Measurements from ENCODE around the gene IKZF4.

DNA sequence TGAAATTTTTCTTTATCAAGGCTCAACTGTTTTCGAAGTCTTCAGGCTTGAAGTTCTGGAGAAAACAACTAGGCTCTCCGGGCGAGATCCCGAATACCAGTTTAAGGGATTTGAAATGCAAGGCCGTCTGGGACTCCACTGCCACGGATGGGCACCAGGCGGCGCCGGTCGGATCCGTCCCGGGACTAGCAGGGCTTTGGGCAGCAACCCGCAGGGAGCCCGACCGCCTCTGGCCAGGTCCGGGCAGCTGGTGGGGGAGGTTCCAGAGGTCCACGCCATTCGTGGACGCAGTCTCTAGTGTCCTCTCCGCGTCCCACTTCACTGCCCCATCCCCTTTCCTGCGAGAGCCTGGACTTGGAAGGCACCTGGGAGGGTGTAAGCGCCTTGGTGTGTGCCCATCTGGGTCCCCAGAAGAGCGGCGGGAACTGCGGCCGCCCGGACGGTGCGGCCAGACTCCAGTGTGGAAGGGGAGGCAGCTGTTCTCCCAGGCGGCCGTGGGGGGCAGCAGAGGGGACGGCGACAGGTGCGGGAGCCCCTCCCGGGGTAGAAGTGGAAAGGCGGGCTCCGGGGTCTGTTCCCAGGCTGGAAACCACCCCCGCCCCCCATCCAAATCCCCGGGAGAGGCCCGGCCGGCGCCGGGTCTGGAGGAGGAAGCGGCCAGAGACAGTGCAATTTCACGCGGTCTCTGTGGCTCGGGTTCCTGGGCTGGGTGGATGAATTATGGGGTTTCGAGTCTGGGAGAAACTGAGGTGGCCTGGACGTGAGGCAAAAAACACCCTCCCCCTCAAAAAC lies 58.3 kb downstream of the IKZF4 start:
- no peak for TF ChIP-seq GABPA (IDR thresholded peaks at IDR 0.05; ENCODE audit: low read depth)
- no peak for TF ChIP-seq POLR2AphosphoS5 (IDR thresholded peaks at IDR 0.05; ENCODE audit: low read depth)
